GM19351 (cell line): ENCODE measurements around the gene NSFL1C.
"Not testable (repeated sequence)": the region's sequence is repeated elsewhere in the genome, so short reads cannot be mapped to it uniquely, and the experiment has no call there.

Experiments
- ATAC-seq: cut with Tn5 transposase; IDR thresholded peaks from one replicate; pipeline ENCODE4 v1.9.1; 2021; ENCODE audit warnings: mild to moderate bottlenecking, moderate library complexity; ENCODE audit not compliant: unreplicated experiment

The NSFL1C gene

DNA sequence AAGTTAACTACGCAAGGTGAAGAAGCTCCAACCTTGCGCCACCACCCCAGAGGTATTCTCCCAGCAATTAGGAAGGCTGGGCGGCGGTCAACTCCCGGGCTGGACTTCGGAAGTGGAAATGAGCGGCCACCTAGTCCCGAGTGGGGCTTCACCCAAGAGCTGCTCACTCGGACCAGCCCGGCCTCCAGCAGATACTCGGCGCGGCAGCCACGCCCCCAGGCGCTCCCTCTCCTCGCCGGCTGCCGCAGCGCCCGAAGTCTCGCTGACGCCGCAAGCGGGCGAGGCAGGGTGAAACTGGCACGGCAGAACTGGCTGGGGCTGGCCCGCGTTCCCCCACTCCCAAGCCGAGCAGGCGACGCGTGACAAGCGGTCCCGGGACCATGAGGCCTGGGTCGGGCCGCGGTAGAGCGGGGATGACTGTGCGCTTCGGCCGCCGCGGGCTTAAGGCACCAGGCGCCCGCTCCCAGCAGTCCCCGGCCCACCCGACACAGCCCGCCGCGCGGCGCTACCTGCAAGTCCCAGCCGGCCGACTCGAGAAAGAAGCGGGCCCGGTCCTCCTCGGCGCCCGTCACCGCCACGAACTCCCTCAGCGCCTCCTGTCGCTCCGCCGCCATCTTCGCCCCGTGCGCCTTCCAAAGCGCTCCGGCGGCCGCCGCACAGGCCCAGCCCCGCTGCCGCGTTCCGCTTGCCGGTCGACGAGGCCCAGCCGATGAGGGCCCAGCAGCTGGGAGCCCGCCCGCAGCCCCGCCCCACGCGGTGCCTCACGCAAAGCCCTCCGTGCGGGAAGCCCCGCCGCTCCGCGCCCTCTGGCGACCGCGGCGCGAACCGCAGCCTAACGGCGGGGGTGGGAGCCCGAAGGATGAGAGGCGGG, at the start of gene NSFL1C:
Gene NSFL1C (minus strand): TSS at position 639 of the 871 bp plus-strand sequence. CDS start 25 bp downstream, at position 614.
- peak; percentile 85 for ATAC-seq

DNA sequence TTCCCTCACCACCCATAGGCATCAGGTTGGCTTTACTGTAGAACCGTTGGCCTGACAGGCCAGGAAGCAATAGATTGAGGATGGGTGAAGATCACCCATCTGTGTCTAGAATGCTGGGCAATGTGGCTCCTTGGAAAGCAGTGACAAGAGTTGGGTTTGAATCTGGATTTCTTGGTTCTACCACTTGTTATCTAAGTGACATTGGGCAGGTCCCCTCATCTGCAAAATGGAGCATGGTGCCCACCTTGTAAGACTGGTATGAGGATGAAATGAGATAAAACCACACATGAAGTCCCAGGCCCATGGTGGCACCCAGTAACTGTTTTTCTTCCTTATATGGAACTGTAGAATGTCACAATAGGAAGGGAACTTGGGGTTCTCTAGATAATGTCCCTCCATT, 47.2 kb upstream of the NSFL1C start:
- no peak for ATAC-seq

DNA sequence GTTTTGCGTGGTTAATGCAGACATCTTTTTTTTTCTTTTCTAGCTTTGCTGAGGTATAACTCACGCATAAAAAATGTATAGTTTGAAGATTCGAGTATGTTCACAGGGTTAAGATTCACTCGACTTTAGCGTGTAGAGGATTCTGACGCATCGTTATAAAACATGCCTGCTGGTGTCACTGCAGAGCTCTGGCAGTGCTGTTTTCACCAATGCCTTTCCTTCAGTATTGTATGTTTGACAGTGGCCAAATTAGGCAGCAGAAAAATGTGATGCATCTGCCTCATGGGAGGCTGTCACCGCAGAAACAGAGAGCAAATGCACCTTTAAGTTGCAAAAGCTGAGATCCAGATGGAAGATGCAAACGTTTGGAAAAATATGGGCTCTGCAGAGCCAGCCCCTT, 42.6 kb upstream of the NSFL1C start:
- ATAC-seq = no peak

DNA sequence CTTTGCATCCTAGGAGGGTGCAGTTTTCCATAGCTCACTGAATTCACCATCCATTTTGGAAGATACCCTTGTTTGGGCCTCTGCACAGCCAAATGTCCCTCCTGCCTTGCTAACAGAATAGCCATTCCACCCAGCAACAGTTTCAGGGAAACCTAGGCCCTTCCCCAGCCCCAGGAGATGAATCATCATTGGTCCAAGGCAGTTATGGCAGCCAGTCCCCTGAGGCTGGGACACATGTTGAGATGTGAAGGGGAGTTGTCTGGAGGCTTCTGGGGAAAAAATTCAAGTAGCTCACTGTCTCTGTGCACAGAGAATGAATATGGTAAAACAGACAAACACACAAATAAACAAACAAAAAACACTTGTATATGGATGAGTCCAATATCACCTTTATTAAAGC, 41.9 kb upstream of the NSFL1C start:
- ATAC-seq = no peak

DNA sequence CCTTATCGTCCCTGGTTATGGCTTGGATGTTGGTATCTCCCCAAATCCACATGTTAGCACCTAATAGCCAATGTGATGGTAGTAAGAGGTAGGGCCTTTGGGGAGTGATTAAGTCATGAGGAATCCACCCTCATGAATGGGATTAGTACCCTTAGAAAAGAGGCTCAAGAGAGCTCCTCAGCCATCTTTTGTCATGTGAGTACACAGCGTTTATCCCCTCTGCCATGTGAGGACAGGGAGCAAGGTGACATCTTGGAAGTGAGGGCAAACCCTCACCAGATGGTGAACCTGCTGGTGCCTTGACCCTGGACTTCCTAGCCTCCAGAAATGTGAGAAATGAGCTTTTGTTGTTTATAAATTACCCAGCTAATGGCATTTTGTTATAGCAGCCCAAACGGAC, 40.6 kb upstream of the NSFL1C start:
- no peak for ATAC-seq

DNA sequence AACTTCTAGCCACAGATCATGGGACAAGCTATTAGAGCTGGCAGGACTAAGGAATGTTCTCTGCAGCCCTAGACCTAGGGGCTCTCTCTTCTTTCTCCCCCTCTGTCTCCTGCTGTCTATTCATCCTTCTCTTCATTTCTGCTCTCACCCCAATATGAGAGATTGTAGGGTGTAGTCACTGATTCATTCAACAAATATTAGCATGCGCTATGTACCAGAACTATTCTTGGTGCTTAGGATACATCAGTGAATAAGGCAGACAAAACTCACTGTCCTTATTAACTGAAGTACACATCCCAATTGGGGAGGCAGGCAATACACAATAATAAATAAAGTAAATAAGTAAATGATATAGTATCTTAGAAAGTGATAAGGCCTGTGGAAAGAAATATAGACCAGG, 39.2 kb upstream of the NSFL1C start:
- ATAC-seq = no peak

DNA sequence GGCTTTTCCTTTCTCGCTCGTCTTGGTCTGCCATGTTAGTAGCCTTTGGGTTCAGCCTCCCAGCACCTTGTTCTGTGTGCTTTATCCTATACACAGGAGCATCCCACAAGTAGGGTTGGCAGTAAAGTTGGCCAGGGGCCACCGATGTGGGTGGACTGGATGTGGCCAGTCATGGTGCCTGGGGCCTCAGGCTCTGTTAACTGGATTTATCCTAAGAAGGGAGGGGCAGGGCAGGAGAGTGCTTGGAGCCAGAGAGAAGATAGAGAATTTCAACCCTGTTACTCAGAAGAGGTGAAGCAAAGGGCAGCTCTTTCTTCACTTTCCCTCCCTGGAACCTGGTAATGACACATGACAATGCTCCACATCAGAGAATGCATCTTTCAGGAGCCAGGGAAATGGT, 38.7 kb upstream of the NSFL1C start:
- ATAC-seq = no peak

DNA sequence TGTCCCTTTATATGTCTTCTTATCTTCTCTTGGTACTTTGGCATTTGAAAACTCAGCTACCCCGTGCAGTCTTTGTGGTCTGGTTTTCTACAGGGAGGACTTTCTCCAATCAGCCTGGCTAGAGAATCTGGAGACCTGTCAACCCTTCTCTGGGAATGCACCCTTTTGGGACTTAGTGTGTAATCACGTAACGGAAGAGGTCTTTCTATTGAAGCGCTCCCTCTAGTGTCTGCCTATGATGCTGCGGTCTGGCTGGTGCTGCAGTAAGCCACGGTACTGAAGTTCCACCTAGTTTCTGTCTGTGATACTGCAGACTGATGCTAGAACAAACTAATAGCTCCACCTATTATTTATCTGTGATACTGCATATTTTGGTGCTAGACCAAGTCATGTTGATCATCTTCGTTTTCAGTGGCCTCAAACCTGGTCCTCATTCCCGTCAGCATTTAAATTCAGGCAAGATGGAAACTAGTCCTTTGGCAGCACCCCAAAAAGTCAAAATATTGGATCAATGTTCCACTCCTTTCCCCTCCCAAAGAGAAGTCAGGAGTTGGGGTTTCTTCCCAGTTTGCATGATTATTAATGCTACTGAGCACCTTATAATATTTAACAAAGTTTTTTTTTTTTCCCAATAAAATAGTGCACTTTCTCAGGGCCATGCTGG, 37.0 kb upstream of the NSFL1C start:
- ATAC-seq = peak; percentile 97

DNA sequence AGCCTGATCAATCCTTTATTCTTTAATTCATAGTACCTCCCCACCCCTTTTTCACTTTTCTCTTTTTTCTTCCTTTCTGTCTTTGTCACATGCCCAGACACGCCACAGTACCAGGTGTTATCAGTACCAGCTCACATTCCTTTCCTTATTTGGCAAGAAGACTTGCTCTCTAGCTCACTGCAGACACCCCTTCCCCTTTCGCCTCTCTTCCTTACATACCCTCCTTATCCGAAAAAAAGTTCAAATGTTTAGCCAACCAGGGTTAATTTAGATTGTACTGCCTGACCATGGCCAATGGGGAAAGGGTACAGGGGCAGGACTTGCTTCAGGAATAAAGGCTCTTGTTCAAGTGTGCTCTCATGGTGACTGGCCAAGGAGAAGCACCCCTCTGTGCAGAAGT, 33.8 kb upstream of the NSFL1C start:
- ATAC-seq = no peak

DNA sequence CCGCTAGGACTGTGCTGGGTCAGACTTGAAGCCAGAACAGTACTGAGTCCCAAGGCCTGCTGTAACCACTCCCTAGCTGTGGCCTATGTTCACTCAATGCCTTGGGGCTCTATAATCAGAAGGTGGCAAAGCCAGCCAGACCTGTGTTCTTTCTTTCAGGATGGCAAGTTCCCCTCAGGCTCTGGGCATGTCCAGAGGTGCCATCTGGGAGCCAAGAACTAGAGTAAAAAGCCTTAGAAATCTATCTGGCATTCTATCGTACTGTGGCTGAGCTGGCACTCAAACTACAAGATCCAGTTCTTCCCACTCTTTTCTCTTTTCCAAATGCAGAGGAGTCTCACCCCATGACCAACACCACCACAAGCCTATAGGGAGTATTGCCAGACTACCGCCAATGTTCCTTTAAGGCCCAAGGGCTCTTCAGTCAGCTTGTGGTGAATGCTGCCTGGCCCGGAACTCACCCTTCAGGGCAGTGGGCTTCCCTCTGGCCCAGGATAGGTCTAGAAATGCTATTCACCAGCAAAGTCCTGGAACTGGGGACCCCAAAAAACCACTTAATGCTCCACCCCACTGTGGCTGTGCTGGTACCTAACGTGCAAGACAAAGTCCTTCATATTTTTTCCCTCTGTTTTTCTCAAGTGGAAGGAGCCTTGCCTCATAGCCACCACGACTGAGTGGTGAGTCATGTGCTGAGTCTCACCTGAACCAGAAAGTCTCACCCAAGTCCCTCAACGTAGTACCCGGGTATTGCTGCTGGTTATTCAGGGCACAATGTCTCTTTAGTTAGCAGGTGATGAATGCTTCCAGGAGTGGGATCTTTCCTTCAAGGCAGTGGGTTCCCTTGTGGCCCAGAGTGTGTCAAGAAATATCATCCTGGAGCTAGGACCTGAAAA, 33.1 kb upstream of the NSFL1C start:
- ATAC-seq = no peak

DNA sequence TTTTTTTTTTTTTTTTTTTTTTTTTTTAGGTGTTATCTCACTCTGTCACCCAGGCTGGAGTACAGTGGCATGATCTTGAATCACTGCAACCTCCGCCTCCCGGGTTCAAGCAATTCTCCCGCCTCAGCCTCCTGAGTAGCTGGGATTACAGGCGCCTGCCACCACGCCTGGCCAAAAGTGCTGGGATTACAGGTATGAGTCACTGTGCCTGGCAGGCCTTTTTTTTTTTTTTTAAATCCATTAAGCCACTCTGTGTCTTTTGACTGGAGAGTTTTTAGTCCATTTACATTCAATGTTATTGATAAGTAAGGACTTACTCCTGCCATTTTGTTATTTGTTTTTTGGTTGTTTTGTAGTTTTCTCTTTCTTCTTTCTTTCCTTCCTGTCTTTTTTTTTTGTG, 30.7 kb upstream of the NSFL1C start:
- ATAC-seq = not testable (repeated sequence)

DNA sequence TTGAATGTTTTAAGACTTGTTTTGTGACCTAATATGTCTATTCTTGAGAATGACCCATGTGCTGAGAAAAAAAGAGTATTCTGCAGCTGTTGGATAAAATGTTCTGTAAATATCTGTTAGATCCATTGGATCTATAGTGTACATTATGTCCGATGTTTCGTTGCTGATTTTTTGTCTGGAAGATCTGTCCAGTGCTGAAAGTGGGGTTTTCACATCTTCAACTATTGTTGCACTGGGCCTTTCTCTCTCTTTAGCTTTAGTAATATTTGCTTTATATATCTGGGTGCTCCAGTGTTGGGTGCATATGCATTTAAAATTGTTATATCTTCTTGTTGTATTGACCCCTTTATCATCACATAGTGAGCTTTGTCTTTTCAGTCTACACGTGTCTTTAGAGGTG, 30.3 kb upstream of the NSFL1C start:
- no peak for ATAC-seq

DNA sequence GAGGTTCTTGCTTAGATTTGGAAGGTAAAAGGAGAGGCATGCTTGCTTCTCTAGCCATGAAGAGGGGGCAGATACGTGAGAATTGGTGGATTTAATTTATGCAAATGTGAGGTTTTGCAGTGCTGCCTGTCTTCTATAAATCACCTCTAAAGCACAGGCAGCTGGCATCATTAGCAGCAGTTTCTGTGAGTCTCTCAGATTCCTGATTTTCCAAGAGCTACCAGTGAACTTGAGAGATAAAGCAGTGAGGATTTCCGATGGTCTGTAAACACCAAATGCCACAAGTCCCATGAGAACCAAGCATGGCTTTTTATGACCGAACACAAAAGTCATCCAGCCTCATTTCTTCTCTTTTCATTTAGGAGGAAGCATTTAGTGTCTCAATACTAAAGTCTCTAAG, 27.8 kb upstream of the NSFL1C start:
- no peak for ATAC-seq

DNA sequence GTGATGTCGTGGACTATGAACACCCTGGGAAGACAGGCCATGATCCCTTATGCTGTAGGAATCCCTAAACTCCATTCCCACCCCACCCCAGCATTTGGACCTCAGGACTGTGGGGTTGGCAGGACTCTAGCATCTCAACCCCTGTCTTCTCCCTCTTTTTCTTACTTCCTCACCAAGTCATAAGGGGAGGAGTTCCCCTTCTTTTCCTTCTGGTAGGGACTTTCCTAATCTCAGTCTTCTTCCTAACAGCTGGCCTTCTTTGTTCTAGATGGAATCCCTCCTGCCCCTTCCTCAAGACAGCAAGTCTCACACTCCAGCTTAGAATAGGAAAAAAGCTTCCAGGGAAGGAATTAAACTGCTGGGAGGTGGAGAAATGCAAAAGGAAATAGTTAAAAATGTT, 26.9 kb upstream of the NSFL1C start:
- no peak for ATAC-seq

DNA sequence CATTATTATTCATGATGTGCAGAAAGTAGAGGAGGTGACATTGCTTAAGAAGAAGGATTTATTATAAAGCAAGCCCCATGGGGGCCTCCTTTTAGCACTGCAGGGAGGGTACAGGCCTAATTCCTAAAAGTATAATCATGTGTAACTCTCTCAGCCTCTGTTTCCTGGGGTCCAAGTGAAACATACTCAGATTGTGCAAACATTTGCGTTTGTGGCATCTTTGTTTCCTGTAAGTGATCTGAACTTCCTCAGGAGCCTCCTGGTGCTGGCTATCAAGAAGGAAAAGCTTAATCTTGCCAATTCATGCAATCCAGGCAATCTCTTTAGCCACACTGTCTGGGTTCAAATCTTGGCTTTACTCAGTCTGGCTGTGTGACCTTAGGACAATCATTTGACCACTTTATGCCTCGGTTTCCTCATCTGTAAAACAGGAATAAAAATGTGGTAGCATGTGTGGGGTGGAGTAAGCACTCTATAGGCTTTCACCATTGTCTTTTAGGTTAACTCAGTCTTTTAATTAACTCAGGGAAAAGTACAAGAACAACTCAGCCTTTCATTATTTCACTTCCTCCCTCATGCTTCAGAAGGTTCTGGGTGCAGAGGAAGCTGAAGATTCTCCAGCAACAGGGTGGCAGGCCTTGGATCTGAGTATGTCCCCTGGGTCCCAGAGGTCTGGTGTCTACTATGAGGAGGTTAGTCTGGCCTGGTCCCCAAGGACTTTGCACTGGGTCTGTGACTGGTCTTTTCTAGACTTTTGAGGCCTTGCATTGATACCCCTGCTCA, 25.4 kb upstream of the NSFL1C start:
- no peak for ATAC-seq

DNA sequence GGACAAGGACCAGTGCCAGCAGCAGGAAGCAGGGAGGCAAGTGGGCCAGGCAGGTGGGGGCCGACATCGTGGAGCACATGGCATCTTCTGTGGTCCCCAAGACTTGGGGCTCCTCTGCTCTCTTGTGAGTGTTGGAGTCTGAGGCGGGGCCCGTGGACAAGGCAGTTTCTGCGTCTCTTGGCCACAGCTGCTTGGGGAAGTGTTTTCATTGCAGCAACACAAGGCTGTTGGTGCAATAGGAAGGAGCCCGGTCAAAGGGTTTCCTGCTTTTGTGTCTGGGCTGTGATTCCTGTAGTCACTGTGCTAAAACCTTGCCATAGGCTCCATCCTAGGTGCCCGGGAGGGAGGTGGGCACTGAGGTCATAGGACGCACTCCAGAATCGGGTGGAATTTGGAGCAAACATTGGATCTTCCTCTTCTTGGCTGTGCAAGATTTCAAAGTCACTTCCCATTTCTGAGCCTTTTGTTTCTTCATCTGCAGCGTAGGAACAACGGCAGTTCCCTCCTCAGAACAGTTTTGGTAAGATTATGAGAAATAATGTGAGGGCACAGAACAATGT, 24.7 kb upstream of the NSFL1C start, which contains the start of gene SIRPB2:
Gene SIRPB2 (minus strand): TSS at position 140 of the 560 bp plus-strand sequence. CDS start 61 bp downstream, at position 79.
- ATAC-seq = no peak

DNA sequence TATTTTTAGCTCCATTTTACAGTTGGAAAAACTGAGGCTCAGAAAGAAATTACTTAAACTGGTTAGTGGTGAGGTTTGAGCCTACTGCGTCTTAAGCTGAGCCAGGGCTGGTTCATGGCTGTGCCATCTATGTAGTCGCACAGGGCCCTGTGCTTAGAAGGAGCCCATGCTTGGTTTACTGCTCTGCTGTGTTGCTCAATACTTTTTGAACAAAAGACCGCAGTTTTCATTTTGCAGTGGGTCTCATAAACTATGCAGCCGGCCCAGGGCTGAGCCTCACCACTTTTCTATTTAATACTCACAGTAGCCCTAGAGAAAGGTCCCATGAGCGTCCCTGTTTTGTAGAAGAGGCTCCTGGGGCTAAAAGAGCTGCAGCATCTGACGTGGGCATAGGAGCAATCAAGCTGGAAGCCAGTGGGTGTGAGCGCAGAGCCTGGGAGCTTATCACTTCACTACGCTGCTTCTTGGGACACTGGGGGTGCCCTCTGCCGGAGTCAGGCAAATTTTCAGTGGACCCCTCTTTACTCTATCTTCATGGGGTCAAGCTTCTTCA, 24.1 kb upstream of the NSFL1C start:
- no peak for ATAC-seq

DNA sequence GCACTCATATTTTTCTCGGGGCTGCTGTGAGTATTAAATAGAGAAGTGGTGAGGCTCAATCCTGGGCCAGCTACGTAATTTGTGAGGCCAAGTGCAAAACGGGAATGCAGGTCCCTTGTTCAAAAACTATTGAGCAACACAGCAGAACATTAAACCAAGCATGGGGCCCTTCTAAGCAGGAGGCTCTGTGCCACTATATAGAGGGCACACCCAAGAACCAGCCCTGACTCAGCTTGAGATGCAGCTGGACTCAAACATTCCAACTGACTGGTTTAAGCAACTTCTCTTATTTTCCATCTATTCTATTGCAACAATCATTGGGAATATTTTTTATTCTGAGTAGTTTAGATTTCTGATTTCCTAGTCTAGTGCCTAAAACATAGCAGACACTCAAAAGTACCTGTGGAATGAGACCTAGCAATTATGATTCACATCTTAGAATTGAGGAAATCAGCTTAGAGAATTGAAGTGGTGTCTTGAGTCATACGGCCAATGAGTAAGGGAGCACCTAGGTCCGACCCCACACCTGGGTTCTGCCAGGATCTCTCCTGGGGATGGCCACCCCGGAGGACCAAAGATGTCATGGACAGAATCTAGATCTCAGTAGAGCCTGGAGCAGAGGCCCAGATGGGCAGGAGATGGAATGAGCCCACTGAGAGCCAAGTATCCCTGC, 23.3 kb upstream of the NSFL1C start:
- no peak for ATAC-seq

DNA sequence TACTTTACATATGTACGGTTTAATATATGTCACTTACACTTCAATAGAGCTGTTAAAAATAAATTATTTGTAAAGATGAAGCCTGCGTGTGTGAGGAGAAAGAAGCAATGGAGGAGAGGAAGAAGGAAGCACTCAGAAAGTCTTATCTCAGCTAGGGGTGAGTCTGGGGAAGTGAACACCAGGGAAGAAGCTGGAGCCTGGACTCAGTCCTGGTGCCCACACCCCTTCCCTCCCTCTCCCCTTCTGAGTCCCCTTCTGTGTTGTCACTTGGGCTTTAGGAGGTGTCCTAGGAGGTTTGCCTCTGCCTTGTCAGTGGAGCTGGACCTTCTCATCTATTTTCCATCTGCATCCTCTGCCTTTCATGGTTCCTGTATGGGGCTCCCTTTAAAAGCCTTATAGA, 22.7 kb upstream of the NSFL1C start:
- no peak for ATAC-seq
